ENCODE measurements around the gene KBTBD13. TPM values are rescaled to one million over a fixed set of nuclear protein-coding genes. Genes with fewer than 3 reads are reported as not detected.

The KBTBD13 gene
- total RNA-seq, 1 donor from 2014 or later = 0.21 TPM

- H3K9me3 ChIP-seq = no peaks in the 10 kb centered on the region
- no peak for TF ChIP-seq CTCF (IDR thresholded peaks at IDR 0.05)
Measured at GRCh38 chr15:65044724-65045481, 31.6 kb upstream of the KBTBD13 start, which contains the start of gene SLC51B. SLC51B (plus strand) TSS chr15:65045387; CDS start chr15:65050005, 4,618 bp downstream.

GRCh38 chr15:65048241-65048640 lies 28.3 kb upstream of the KBTBD13 start:
- H3K27me3 ChIP-seq = no peaks in the 10 kb centered on the region
- H3K4me3 ChIP-seq = no peak overlapping the region
- peak overlapping the region in 1 of 2 donors; percentile 15 for H3K27ac ChIP-seq
- peaks cover 5 to 31% of the 10 kb centered on the region in 2 donors for H3K36me3 ChIP-seq
- intact Hi-C loops (cut with DNase I) = loop anchor here (5.0 kb wide), 1 partner anchor 139 kb away; the partner anchor contains the start of gene CLPX
- DNase-seq (ENCODE audit: low spot score in 2 of 2) = no peak
- H3K4me1 ChIP-seq = peaks cover 0 to 3% of the 10 kb centered on the region in 2 donors
- no peak for TF ChIP-seq CTCF (IDR thresholded peaks at IDR 0.05)
- H3K9me3 ChIP-seq = no peaks in the 10 kb centered on the region

More at GRCh38 chr15:65044724-65045481, 31.6 kb upstream of the KBTBD13 start, which contains the start of gene SLC51B:
- no peak within 1 kb of the TSS for H3K4me3 ChIP-seq
- peak within 1 kb of the TSS in 1 of 2 donors; percentile 17 for H3K27ac ChIP-seq
- H3K27me3 ChIP-seq = no peaks in the 10 kb centered on the region
- intact Hi-C loops (cut with DNase I) = loop anchor here (5.0 kb wide), 1 partner anchor 142 kb away; the partner anchor contains the start of gene CLPX
- no peak for DNase-seq (ENCODE audit: low spot score in 2 of 2)
- H3K4me1 ChIP-seq = peaks cover 0 to 3% of the 10 kb centered on the region in 2 donors
- H3K36me3 ChIP-seq = peaks cover 0 to 22% of the 10 kb centered on the region in 2 donors

GRCh38 chr15:65049418-65049840 lies 27.1 kb upstream of the KBTBD13 start:
- Histone ChIP-seq H3K36me3 (peaks cover 15 to 39% of the 10 kb centered on the region in 2 donors), H3K27me3 (no peaks in the 10 kb centered on the region), H3K27ac (peak overlapping the region in 1 of 2 donors; percentile 46), H3K4me3 (peak overlapping the region in 1 of 2 donors; percentile 43), H3K4me1 (peaks cover 0 to 4% of the 10 kb centered on the region in 2 donors), H3K9me3 (no peaks in the 10 kb centered on the region)
- TF ChIP-seq CTCF (IDR thresholded peaks at IDR 0.05) = no peak
- peak; percentile 72 to 93 for DNase-seq (ENCODE audit: low spot score in 2 of 2)
- intact Hi-C loops (cut with DNase I) = loop anchor here (5.0 kb wide), 1 partner anchor 138 kb away; the partner anchor contains the start of gene CLPX

GRCh38 chr15:65050270-65050669 lies 26.3 kb upstream of the KBTBD13 start:
- peaks cover 3 to 13% of the 10 kb centered on the region in 2 donors for H3K4me1 ChIP-seq
- peaks cover 24 to 41% of the 10 kb centered on the region in 2 donors for H3K36me3 ChIP-seq
- H3K4me3 ChIP-seq = no peak overlapping the region
- intact Hi-C loops (cut with DNase I) = no loop called here
- no peak overlapping the region for H3K27ac ChIP-seq
- TF ChIP-seq CTCF (IDR thresholded peaks at IDR 0.05) = no peak
- DNase-seq (ENCODE audit: low spot score in 2 of 2) = no peak
- H3K27me3 ChIP-seq = no peaks in the 10 kb centered on the region
- H3K9me3 ChIP-seq = no peaks in the 10 kb centered on the region

- no peak overlapping the region for H3K4me3 ChIP-seq
- intact Hi-C loops (cut with DNase I) = no loop called here
- no peaks in the 10 kb centered on the region for H3K9me3 ChIP-seq
- peaks cover 31 to 45% of the 10 kb centered on the region in 2 donors for H3K36me3 ChIP-seq
- no peak for TF ChIP-seq CTCF (IDR thresholded peaks at IDR 0.05)
- no peak for DNase-seq (ENCODE audit: low spot score in 2 of 2)
- H3K4me1 ChIP-seq = peaks cover 8 to 23% of the 10 kb centered on the region in 2 donors
- H3K27ac ChIP-seq = peak overlapping the region in 1 of 2 donors; percentile 47
- no peaks in the 10 kb centered on the region for H3K27me3 ChIP-seq
Measured at GRCh38 chr15:65051266-65051665, 25.3 kb upstream of the KBTBD13 start.
